HL-60 (cell line): ENCODE data around the gene CENPP.

Source experiments
- CTCF ChIP-seq: IDR thresholded peaks from one replicate; pipeline ENCODE4 v1.5.1; 2011; ENCODE audit warnings: low read length, control low read depth, inconsistent platforms; ENCODE audit not compliant: insufficient read depth
- POLR2AphosphoS5 ChIP-seq: IDR thresholded peaks from 2 replicates; pipeline ENCODE4 v1.6.1; 2012; ENCODE audit warnings: low read depth
- SPI1 ChIP-seq: IDR thresholded peaks from 2 replicates; pipeline ENCODE4 v1.6.1; 2012; ENCODE audit warnings: low read depth, mild to moderate bottlenecking, borderline replicate concordance

GRCh38 chr9:92561374-92562330 lies 235.9 kb downstream of the CENPP start:
- TF ChIP-seq SPI1: no peak
- TF ChIP-seq CTCF: no peak
- TF ChIP-seq POLR2AphosphoS5: no peak
